ENCODE data around the gene AGAP6.
"Not testable (repeated sequence)": the region's sequence is repeated elsewhere in the genome, so short reads cannot be mapped to it uniquely, and the experiment has no call there.

DNA sequence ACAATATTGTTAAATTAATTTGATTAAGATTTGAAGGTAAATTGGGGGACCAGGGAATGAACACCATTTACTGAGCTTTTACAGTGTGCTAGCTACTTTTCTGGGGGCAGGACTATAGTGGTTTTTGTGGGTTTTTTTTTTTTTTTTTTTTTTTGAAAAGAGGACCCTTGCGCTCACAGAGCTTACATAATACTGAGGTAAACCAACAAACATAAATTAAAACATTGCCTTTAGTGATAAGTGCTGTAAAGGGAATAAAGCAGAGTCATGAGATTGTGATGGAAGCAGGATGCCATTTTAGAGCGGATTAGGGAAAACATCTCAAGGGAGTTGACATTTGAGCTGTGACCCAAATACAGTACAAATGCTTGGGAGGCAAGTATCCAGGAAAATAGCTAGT is 44.6 kb upstream of the AGAP6 start:
- TF ChIP-seq, protein P1, sequence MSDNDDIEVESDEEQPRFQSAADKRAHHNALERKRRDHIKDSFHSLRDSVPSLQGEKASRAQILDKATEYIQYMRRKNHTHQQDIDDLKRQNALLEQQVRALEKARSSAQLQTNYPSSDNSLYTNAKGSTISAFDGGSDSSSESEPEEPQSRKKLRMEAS (IDR thresholded peaks at IDR 0.05) = not testable (repeated sequence)
- TF ChIP-seq, protein P2, sequence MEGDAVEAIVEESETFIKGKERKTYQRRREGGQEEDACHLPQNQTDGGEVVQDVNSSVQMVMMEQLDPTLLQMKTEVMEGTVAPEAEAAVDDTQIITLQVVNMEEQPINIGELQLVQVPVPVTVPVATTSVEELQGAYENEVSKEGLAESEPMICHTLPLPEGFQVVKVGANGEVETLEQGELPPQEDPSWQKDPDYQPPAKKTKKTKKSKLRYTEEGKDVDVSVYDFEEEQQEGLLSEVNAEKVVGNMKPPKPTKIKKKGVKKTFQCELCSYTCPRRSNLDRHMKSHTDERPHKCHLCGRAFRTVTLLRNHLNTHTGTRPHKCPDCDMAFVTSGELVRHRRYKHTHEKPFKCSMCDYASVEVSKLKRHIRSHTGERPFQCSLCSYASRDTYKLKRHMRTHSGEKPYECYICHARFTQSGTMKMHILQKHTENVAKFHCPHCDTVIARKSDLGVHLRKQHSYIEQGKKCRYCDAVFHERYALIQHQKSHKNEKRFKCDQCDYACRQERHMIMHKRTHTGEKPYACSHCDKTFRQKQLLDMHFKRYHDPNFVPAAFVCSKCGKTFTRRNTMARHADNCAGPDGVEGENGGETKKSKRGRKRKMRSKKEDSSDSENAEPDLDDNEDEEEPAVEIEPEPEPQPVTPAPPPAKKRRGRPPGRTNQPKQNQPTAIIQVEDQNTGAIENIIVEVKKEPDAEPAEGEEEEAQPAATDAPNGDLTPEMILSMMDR (IDR thresholded peaks at IDR 0.05) = not testable (repeated sequence)
- TF ChIP-seq POLR2A (IDR thresholded peaks at IDR 0.05; ENCODE audit: low read length); ZC3H11A (IDR thresholded peaks at IDR 0.05); NFE2L2 (conservative IDR thresholded peaks at IDR 0.05; ENCODE audit: low read length); FOXS1 (CRISPR knock-in tag; IDR thresholded peaks at IDR 0.05); RAD21 (conservative IDR thresholded peaks at IDR 0.05 in 1 of 2, IDR thresholded peaks at IDR 0.05 in 1 of 2); POLR2AphosphoS2 (conservative IDR thresholded peaks at IDR 0.05; ENCODE audit: low read length); CEBPB (IDR thresholded peaks at IDR 0.05); ZNF302 (CRISPR knock-in tag; IDR thresholded peaks at IDR 0.05); RCOR1 (IDR thresholded peaks at IDR 0.05; ENCODE audit: low read depth, low read length); EP300 (IDR thresholded peaks at IDR 0.05): not testable (repeated sequence)

All from A549 (cell line).